ENCODE results near the gene CWC25. TPM values are rescaled to one million over a fixed set of nuclear protein-coding genes. Genes with fewer than 3 reads are reported as not detected.
"Not testable (repeated sequence)": the region's sequence is repeated elsewhere in the genome, so short reads cannot be mapped to it uniquely, and the experiment has no call there.

CWC25 gene
- polyA plus RNA-seq, 1 donor from 2014 or later, result 17.1 TPM

DNA sequence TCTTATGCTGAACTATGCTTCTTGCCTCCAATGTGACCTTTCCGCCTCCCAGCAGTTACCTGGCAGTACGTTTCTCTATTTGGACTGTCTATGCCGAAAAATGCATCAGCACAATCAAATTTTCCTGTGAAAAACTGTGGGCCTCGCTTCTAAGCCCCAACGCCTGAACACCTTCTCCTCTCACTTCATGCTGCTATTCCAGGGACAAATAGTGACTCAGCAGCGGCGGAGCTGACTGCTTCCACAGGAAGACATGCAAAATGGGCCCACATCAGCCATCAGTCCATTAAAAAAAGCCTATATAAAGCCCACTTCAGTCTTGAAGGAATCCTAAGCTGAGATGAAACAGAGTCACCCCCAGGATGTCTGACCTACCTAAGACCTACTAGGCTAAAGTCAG is 15.3 kb downstream of the CWC25 start:
- no peaks in the 10 kb centered on the region for H3K9me3 Mint-ChIP-seq
- no peak overlapping the region for H3K4me3 Mint-ChIP-seq
- H3K4me1 Mint-ChIP-seq, result peaks cover 0 to 1% (median 0%) of the 10 kb centered on the region in 3 donors
- no peaks in the 10 kb centered on the region for H3K27me3 Mint-ChIP-seq
- H3K36me3 Mint-ChIP-seq, result peaks cover 2% of the 10 kb centered on the region
- peak overlapping the region in 1 of 3 donors; percentile 63 for H3K27ac Mint-ChIP-seq

DNA sequence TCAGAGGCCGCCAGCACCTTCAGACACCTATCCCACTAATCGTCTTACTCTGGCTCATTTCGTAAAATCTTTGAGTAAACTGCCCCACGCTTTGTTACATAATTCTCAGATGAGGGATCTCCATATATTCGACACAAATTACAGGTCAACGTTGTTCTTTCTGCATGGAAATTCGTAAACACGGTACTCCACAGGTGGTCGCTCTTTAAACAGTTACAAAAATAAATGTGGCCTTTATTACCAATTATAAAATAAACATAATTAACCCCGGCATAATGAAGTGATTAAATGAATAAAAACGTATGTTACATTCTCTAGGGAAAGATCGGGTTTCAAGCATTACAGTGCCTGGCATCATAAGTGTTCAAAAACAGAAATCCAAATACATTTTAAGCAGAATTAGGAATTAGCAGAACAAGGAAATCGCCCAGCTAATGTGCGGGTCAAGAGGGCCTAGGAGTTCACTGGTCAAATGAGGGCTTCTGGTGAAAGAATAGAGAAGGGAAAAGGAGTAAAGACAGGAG is 24.8 kb downstream of the CWC25 start:
- Mint-ChIP-seq H3K4me3 (peak overlapping the region; percentile 83 to 92 (median 92)), H3K36me3 (peaks cover 5% of the 10 kb centered on the region)

DNA sequence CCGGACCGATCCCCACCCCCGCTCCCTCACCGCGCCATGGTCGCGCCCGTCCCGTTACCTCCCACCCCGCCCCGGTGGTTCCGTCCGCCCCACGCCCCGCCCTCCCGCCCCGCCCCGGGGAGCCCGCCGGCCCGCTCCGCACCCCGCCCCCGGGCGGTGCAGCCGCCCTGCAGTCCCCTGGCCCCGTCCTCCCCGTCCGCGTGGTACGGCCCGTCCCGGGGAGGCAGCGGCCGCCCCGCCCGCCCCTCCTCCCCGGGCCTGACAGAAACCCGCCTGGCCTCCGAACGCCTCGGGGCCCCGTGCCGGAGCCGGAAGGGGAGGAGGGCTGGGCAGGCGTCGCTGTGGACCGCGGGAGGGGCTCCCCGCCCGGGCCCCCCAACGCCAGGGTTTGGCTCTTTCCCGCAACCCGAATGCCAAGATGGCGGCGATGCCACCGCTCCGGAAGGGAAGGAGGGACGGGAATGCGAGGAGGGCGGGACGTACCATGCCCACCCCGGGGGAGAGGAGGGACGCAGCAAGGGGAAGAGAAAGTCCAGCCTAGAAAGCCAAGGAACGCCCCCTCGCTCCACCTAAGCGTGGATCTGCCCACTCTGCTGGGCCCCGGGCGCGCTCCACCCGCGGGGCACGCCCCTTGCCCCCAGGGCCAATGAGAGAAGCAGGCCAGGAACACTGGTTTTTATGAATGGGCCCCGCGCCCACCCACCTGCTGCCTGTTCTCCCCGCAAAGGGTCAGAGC is 25.5 kb downstream of the CWC25 start, which contains the start of gene PIP4K2B:
TSS of gene PIP4K2B (minus strand) at position 56 of the 736 bp plus-strand sequence. CDS start 132 bp downstream, outside the sequence.
- peaks cover 15 to 33% (median 30%) of the 10 kb centered on the region in 3 donors for H3K4me1 Mint-ChIP-seq

More for the DNA sequence above, 24.8 kb downstream of the CWC25 start:
- no peaks in the 10 kb centered on the region for H3K27me3 Mint-ChIP-seq
- peak overlapping the region; percentile 84 to 98 (median 87) for H3K27ac Mint-ChIP-seq
- peaks cover 15 to 31% (median 30%) of the 10 kb centered on the region in 3 donors for H3K4me1 Mint-ChIP-seq
- H3K9me3 Mint-ChIP-seq, result no peaks in the 10 kb centered on the region

DNA sequence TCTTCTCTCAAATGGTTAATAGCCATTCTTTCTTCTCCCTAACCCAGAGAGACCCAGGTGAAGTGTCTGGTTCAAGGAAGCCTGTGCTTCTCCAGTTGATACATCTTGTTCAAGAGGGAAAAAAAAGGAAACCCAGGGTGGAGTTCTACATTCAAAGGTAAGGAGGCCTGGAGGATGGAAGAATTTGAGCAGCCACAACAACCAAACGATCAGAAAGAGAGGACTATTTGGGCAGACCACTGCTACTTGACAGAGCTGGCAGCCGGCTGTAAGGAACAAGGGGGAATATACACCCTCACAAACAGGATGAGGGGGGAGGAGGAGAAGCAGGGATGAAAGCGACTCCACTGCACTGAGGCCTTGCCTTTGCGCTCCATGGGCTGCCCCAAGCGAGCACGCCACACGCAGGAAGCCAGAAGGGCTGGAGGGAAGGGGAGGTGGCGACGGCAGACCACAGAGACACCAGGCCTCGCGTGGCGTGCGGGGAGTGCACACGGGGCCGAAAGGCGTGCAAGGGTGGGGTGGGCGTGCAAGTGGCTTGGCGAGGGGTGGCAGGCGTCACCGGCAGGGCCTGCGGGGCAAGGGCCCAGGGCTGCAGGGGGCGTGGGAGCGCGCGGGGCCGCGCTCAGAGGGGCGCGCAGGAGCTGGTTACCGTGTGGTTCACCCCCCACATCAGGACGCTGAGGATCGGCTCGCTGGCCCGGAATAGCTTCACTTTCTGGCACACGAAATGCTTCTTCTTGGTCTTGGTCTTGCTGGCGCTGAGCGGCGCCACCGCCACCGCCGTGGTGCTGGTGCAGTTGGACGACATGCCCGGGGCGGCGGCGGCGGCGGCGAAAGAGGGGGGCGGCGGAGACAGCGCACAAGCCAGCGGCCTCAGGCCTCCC is 26.3 kb downstream of the CWC25 start:
- no peaks in the 10 kb centered on the region for H3K9me3 Mint-ChIP-seq
- peak overlapping the region; percentile 90 to 97 (median 94) for H3K4me3 Mint-ChIP-seq
- H3K4me1 Mint-ChIP-seq, result peaks cover 17 to 33% (median 30%) of the 10 kb centered on the region in 3 donors
- peak overlapping the region; percentile 84 to 98 (median 86) for H3K27ac Mint-ChIP-seq
- no peaks in the 10 kb centered on the region for H3K27me3 Mint-ChIP-seq
- peaks cover 2% of the 10 kb centered on the region for H3K36me3 Mint-ChIP-seq

More for the DNA sequence above, 25.5 kb downstream of the CWC25 start, which contains the start of gene PIP4K2B:
- Mint-ChIP-seq H3K36me3 (peaks cover 7% of the 10 kb centered on the region), H3K9me3 (no peaks in the 10 kb centered on the region), H3K27ac (peak within 1 kb of the TSS; percentile 86 to 98 (median 87)), H3K27me3 (no peaks in the 10 kb centered on the region), H3K4me3 (peak within 1 kb of the TSS; percentile 92 to 97 (median 94))

DNA sequence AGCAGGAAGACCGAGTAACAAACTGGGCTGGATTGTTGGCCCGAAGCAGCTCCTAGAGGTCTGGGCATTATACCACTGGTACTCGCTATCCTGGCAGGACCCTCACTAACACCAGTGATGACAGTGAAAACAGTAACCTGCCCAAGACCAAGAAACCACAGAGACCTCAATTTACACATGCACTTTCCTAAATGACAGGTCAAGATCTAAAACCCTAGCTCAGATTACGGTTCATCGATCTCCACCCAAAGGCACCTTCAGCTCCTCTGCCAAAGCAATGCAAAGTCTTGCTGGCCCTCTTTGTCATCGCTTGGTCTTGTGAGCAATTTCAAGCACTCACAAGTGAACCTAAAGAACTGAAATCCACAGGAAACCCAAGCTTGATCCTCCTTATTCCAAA is 27.3 kb downstream of the CWC25 start:
- no peaks in the 10 kb centered on the region for H3K9me3 Mint-ChIP-seq
- peaks cover 17 to 33% (median 30%) of the 10 kb centered on the region in 3 donors for H3K4me1 Mint-ChIP-seq
- peak overlapping the region; percentile 84 to 98 (median 86) for H3K27ac Mint-ChIP-seq
- no peaks in the 10 kb centered on the region for H3K27me3 Mint-ChIP-seq
- H3K4me3 Mint-ChIP-seq, result peak overlapping the region; percentile 90 to 97 (median 94)
- H3K36me3 Mint-ChIP-seq, result peaks cover 2% of the 10 kb centered on the region

DNA sequence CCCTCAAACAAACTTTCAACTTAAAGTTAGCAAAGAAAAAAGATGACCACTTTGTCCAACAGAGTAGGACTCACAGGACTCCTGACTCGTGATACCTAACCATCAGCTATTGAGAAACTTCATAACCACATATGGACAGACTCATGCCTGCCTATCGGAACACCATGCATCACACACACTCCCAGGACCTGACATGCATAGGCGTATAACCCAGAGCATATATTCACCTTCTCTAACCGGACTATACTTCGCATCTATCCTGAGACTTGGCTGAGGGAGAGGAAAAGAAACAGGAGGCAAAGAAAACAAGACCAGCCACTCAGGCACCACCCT is 28.0 kb downstream of the CWC25 start:
- peaks cover 17 to 36% (median 35%) of the 10 kb centered on the region in 3 donors for H3K4me1 Mint-ChIP-seq
- no peaks in the 10 kb centered on the region for H3K9me3 Mint-ChIP-seq
- H3K27me3 Mint-ChIP-seq, result no peaks in the 10 kb centered on the region
- peaks cover 2% of the 10 kb centered on the region for H3K36me3 Mint-ChIP-seq
- H3K4me3 Mint-ChIP-seq, result peak overlapping the region in 3 of 4 donors; percentile 30 to 96 (median 90)
- H3K27ac Mint-ChIP-seq, result peak overlapping the region; percentile 1 to 86 (median 4)

DNA sequence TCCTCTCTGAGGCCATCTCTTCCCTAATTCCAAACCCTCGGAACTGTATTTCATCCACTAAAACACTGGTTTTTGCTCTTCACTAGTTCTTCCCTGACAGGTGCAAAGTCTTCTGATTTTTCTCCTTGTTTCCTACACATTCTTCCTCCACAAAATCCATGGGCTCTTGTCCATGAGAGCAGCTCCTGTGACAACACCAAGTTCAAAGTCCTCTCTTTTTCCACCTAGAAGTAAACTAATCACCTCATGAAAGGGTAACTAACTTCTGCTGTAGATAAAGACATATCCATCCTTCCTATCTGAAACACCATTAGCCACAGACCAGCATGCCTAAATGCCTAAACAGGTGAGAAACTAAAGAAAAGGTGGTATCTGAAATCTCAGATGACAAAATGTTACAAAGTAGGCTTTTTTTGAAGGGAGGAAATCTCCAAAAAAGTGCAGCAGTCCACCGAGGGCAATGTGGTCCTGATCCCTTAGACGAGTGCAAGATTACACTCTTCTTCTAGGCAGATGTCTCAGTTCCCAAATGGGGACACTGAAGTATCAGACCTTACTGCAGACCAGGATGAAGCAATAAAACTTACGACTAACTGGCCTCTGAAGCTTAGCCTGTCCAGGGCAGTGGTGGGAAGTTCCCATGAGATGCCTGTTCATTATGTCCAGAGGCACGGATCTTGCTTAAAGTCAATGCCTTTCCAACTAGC is 28.5 kb downstream of the CWC25 start:
- no peaks in the 10 kb centered on the region for H3K27me3 Mint-ChIP-seq
- H3K36me3 Mint-ChIP-seq, result peaks cover 2% of the 10 kb centered on the region
- peak overlapping the region; percentile 1 to 86 (median 33) for H3K27ac Mint-ChIP-seq
- peaks cover 17 to 36% (median 36%) of the 10 kb centered on the region in 3 donors for H3K4me1 Mint-ChIP-seq
- H3K4me3 Mint-ChIP-seq, result peak overlapping the region in 3 of 4 donors; percentile 30 to 96 (median 90)
- H3K9me3 Mint-ChIP-seq, result no peaks in the 10 kb centered on the region

DNA sequence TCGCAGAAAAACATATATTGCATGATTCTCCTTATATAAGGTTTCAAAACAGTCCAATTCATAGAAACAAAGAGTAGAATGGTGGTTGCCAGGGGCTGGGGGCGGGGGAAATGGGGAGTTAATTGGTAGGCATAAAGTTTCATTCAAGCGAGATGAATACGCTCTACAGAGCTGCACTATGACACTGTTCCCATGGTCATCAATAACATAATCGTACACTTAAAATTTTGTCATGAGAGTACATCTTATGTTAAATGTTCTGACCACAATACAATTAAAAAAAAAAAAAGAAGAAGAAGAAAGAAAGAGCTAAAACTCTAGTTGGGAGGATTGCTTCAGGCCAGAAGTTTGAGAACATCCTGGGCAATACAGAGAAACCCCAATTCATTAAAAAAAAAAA is 30.9 kb downstream of the CWC25 start:
- Mint-ChIP-seq H3K9me3 (no peaks in the 10 kb centered on the region), H3K27ac (no peak overlapping the region), H3K36me3 (peaks cover 4% of the 10 kb centered on the region), H3K4me3 (no peak overlapping the region), H3K4me1 (peaks cover 17 to 31% (median 28%) of the 10 kb centered on the region in 3 donors), H3K27me3 (no peaks in the 10 kb centered on the region)

DNA sequence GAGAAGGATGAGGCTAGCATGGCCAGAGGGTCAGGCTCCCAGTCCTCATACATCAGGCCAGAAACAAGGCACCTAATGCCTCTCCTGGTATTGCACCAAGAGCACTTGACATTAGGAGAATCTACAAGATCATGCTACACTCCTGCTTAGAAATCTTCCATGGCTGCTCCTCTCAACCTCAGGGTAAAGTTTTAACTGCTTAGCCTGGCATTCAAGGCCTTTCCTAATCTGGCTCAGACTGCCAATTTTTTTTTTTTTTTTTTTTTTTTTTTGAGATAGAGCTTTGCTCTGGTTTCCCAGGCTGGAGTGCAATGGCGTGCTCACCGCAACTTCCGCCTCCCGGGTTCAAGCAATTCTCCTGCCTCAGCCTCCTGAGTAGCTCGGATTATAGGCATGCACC is 34.0 kb downstream of the CWC25 start:
- H3K27ac Mint-ChIP-seq, result peak overlapping the region in 1 of 3 donors; percentile 5
- no peaks in the 10 kb centered on the region for H3K9me3 Mint-ChIP-seq

DNA sequence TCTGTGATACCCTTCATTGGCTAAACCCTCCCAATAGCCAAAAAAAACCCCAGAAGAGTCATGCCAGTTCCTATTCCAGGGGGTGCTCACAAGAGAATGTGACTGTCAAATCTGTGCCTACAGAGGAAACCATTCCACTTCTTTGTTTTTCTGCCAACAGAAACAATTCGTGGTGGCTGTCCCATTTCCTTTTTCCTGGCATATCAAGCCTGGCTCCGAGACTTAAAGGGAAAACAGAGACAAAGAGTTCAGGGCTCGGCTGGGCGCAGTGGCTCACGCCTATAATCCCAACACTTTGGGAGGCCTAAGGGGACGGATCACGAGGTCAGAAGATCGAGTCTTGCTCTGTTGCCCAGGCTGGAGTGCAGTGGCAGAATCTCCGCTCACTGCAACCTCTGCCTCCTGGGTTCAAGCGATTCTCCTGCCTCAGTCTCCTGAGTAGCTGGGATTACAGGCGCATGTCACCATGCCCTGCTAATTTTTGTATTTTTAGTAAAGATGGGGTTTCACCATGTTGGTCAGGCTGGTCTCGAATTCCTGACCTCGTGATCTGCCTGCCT is 34.9 kb downstream of the CWC25 start:
- not testable (repeated sequence) for H3K36me3 Mint-ChIP-seq, H3K27ac Mint-ChIP-seq, H3K9me3 Mint-ChIP-seq, H3K4me1 Mint-ChIP-seq, H3K27me3 Mint-ChIP-seq, H3K4me3 Mint-ChIP-seq

More for the DNA sequence above, 34.0 kb downstream of the CWC25 start:
- peaks cover 1 to 7% (median 6%) of the 10 kb centered on the region in 3 donors for H3K4me1 Mint-ChIP-seq
- H3K36me3 Mint-ChIP-seq, result peaks cover 4% of the 10 kb centered on the region
- no peak overlapping the region for H3K4me3 Mint-ChIP-seq
- no peaks in the 10 kb centered on the region for H3K27me3 Mint-ChIP-seq

DNA sequence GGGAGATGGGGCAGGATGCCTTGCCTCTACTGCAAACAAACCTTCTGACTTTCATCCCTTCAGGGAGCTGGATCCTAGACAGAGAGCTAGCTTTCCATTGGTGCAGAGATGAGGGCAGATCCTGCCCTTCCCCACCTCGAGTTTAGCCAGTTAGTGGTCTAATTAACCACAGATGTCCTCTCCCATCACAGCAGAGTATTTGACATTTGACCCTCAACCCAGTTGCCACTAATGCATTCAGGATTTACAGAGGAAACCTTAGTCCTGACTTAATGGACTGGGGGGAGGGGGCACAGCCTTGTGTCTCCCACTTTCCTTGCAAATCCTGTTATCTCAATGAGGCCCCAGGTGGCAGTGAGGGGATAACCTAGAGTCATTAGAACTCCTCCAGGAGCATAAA is 35.9 kb downstream of the CWC25 start:
- H3K36me3 Mint-ChIP-seq, result peaks cover 2% of the 10 kb centered on the region
- H3K4me3 Mint-ChIP-seq, result no peak overlapping the region
- H3K9me3 Mint-ChIP-seq, result no peaks in the 10 kb centered on the region
- no peak overlapping the region for H3K27ac Mint-ChIP-seq
- no peaks in the 10 kb centered on the region for H3K27me3 Mint-ChIP-seq
- peaks cover 0 to 6% (median 4%) of the 10 kb centered on the region in 3 donors for H3K4me1 Mint-ChIP-seq

DNA sequence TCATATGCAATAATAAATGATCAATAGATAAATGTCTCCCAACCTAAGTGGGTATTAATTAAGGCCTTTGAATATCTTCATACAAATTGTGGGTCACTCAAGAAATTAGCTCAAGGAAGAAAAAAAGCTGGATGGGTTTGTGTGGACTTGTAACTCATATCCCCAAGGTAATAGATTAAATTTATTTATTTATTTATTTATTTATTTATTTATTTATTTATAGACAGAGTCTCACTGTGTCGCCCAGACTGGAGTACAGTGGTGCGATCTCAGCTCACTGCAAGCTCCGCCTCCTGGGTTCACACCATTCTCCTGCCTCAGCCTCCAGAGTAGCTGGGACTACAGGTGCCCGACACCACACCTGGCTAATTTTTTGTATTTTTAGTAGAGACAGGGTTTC is 37.1 kb downstream of the CWC25 start:
- not testable (repeated sequence) for H3K27me3 Mint-ChIP-seq, H3K4me3 Mint-ChIP-seq, H3K36me3 Mint-ChIP-seq, H3K27ac Mint-ChIP-seq, H3K4me1 Mint-ChIP-seq, H3K9me3 Mint-ChIP-seq

DNA sequence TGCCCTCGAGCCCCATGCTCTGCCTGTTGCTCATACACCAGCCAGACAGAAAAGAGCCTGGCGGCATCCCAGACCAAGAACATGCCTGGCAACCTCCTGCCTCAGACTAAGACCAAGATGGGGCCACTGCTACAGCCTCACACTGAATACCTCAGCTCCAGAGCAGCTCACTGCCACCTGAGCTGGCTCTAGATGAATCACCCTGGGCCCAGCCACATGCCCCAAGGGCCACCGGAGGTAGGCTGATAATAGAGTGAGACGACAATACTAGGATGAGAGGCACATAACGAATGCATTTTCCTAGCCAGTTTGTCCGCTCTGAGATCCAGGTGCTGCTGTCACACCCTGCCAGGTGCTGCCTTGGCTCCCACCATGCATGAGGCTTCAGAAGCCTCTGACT is 38.7 kb downstream of the CWC25 start:
- H3K36me3 Mint-ChIP-seq, result peaks cover 2% of the 10 kb centered on the region
- no peaks in the 10 kb centered on the region for H3K27me3 Mint-ChIP-seq
- no peak overlapping the region for H3K27ac Mint-ChIP-seq
- no peak overlapping the region for H3K4me3 Mint-ChIP-seq
- no peaks in the 10 kb centered on the region for H3K9me3 Mint-ChIP-seq
- peaks cover 0 to 2% (median 0%) of the 10 kb centered on the region in 3 donors for H3K4me1 Mint-ChIP-seq

DNA sequence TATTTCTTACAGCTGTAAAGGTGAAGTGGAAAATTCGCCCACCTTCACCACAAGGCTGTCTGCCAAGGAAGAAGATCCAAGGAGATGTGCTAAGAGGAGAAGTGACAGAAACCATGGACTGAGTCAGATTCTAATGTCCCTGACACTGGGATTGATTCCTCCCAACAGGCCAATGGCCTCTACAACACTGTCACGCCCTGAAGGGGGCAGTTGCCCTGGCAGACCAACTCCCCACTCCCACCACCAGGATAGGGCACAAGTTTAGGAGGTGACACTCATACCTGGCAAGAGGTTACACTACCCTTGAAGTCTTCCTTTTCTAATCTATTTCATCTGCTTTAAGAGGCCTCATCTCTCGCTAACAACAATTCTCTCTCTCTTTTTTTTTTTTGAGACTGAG is 41.9 kb downstream of the CWC25 start:
- Mint-ChIP-seq H3K9me3 (no peaks in the 10 kb centered on the region), H3K4me1 (peaks cover 0 to 2% (median 2%) of the 10 kb centered on the region in 3 donors), H3K36me3 (peaks cover 2% of the 10 kb centered on the region), H3K27me3 (no peaks in the 10 kb centered on the region), H3K27ac (no peak overlapping the region), H3K4me3 (peak overlapping the region in 1 of 4 donors; percentile 39)

Measured in IgD-negative memory B cell (primary cell).